HepG2 (cell line): ENCODE results near the gene RNF125. TPM values are rescaled to one million over a fixed set of nuclear protein-coding genes. Genes with fewer than 3 reads are reported as not detected.
A peak's percentile ranks its signal among the peaks of the same experiment; 100 is the strongest.

ENCODE experiments used
- AGO2 ChIP-seq: fragments of 200-400 bp; formaldehyde crosslinking; optimal IDR thresholded peaks from 2 replicates; pipeline ENCODE3; 2017; ENCODE audit warnings: mild to moderate bottlenecking, low read depth, low read length, moderate library complexity
- AKAP8 ChIP-seq: sonication (generic); formaldehyde crosslinking; IDR thresholded peaks from 2 replicates; pipeline ENCODE4 v1.5.1; 2020; ENCODE audit warnings: mild to moderate bottlenecking, missing genetic modification reagents
- ARID4A ChIP-seq: sonication (generic); formaldehyde crosslinking; IDR thresholded peaks from 2 replicates; pipeline ENCODE4 v1.5.0; 2020; ENCODE audit warnings: mild to moderate bottlenecking, missing genetic modification reagents, borderline replicate concordance
- CEBPB ChIP-seq: IDR thresholded peaks from 2 replicates; pipeline ENCODE4 v1.6.1; 2011; ENCODE audit warnings: low read depth, low read length, improper control_type of control experiment, borderline replicate concordance
- EED ChIP-seq: sonication (generic); formaldehyde crosslinking; IDR thresholded peaks from 2 replicates; pipeline ENCODE4 v1.5.0; 2020; ENCODE audit warnings: mild to moderate bottlenecking, missing genetic modification reagents
- ELF1 ChIP-seq: sonication (generic); formaldehyde crosslinking; IDR thresholded peaks from 2 replicates; pipeline ENCODE4 v1.4.0; 2020; ENCODE audit warnings: missing genetic modification reagents
- FOXM1 ChIP-seq: sonication (generic); formaldehyde crosslinking; IDR thresholded peaks from 2 replicates; pipeline ENCODE4 v1.5.0; 2020; ENCODE audit warnings: missing genetic modification reagents
- FOXP1 ChIP-seq, 2 experiments: fragments of 450-650 bp in 1 of 2; IDR thresholded peaks; 2 replicates each; pipeline ENCODE4 v1.6.1; 2017 to 2018; ENCODE audit warnings: antibody characterized with exemption in 1 of 2
- GLI4 ChIP-seq: sonication (generic); formaldehyde crosslinking; IDR thresholded peaks from 2 replicates; pipeline ENCODE4 v1.5.1; 2020; ENCODE audit warnings: missing genetic modification reagents, mild to moderate bottlenecking, moderate library complexity, borderline replicate concordance
- GTF3A ChIP-seq: sonication (generic); formaldehyde crosslinking; conservative IDR thresholded peaks from 2 replicates; pipeline ENCODE4 v1.4.0; 2020; ENCODE audit warnings: mild to moderate bottlenecking, missing genetic modification reagents
- HMG20B ChIP-seq: conservative IDR thresholded peaks from 2 replicates; pipeline ENCODE4 v1.6.1; 2016; ENCODE audit warnings: missing genetic modification reagents, missing compliant biosample characterization
- HNF1B ChIP-seq: sonication (generic); formaldehyde crosslinking; IDR thresholded peaks from 2 replicates; pipeline ENCODE4 v1.5.1; 2020; ENCODE audit warnings: mild to moderate bottlenecking, moderate library complexity, missing genetic modification reagents
- HOXA3 ChIP-seq: sonication (generic); formaldehyde crosslinking; IDR thresholded peaks from 2 replicates; pipeline ENCODE4 v1.5.0; 2020; ENCODE audit warnings: missing genetic modification reagents
- JUN ChIP-seq: sonication (generic); formaldehyde crosslinking; IDR thresholded peaks from 2 replicates; pipeline ENCODE4 v1.4.0; 2020; ENCODE audit warnings: mild to moderate bottlenecking, missing genetic modification reagents
- KAT8 ChIP-seq: IDR thresholded peaks from 2 replicates; pipeline ENCODE4 v1.6.1; 2016; ENCODE audit warnings: missing genetic modification reagents, missing compliant biosample characterization
- KDM1A ChIP-seq: IDR thresholded peaks from 2 replicates; pipeline ENCODE4 v1.6.1; 2016; ENCODE audit warnings: missing compliant biosample characterization
- MXD4 ChIP-seq: IDR thresholded peaks from 2 replicates; pipeline ENCODE4 v1.6.1; 2016; ENCODE audit warnings: mild to moderate bottlenecking, missing biosample characterization, missing genetic modification reagents
- NFE2L2 ChIP-seq: fragments of 150-350 bp; IDR thresholded peaks from 2 replicates; pipeline ENCODE4 v1.6.1; 2014; ENCODE audit warnings: low read length
- RNF2 ChIP-seq: fragments of 450-650 bp; conservative IDR thresholded peaks from 2 replicates; pipeline ENCODE4 v1.6.1; 2016; ENCODE audit warnings: low read depth
- ZFP36 ChIP-seq: fragments of 150-350 bp; IDR thresholded peaks from 2 replicates; pipeline ENCODE4 v1.6.1; 2018; ENCODE audit warnings: borderline replicate concordance, low read length, low read depth; ENCODE audit not compliant: partially characterized antibody
- ZNF121 ChIP-seq: sonication (generic); formaldehyde crosslinking; IDR thresholded peaks from 2 replicates; pipeline ENCODE4 v1.5.0; 2020; ENCODE audit warnings: mild to moderate bottlenecking, missing genetic modification reagents
- ZNF180 ChIP-seq: sonication (generic); formaldehyde crosslinking; IDR thresholded peaks from 2 replicates; pipeline ENCODE4 v1.4.0; 2020; ENCODE audit warnings: low read depth, missing genetic modification reagents, borderline replicate concordance
- ZNF225 ChIP-seq: sonication (generic); formaldehyde crosslinking; IDR thresholded peaks from 2 replicates; pipeline ENCODE4 v1.4.0; 2020; ENCODE audit warnings: mild to moderate bottlenecking, missing genetic modification reagents
- ZNF674 ChIP-seq: sonication (generic); formaldehyde crosslinking; IDR thresholded peaks from 2 replicates; pipeline ENCODE4 v1.5.0; 2020; ENCODE audit warnings: low read depth, mild to moderate bottlenecking, missing genetic modification reagents
- ZNF776 ChIP-seq: sonication (generic); formaldehyde crosslinking; IDR thresholded peaks from 2 replicates; pipeline ENCODE4 v1.4.0; 2020; ENCODE audit warnings: mild to moderate bottlenecking, missing genetic modification reagents
- polyA plus RNA-seq, 8 experiments: library from polyadenylated mRNA; depleted of rRNA in 3 of 8; stranded (reverse) in 7 of 8; unstranded in 1 of 8; fragments of >200 nt; fragmentation: Illumina TruSeq in 4 of 8; extraction: Trizol in 4 of 8; gene quantifications; 2 replicates each; pipeline versions ENCODE4 v1.2.1 to v1.2.3, GENCODE V29; 2011 to 2016; ENCODE audit warnings: low read depth in 4 of 8, missing spikeins in 1 of 8, mixed read lengths in 1 of 8; ENCODE audit not compliant: insufficient read depth in 1 of 8
- total RNA-seq, 5 experiments: library from RNA; depleted of rRNA; stranded (reverse); fragments of >200 nt; fragmentation: Illumina TruSeq; extraction: Trizol; gene quantifications; 2 replicates each; pipeline ENCODE4 v1.2.3, GENCODE V29; 2016; ENCODE audit warnings: low read depth in 1 of 5

Gene RNF125
- total and polyA plus RNA-seq, 2 of the 13 experiments (the other 11 are each of a cell fraction or from before 2014, with no cell fraction given), result 0.58 to 1.8 TPM

GRCh38 chr18:32092422-32093101 lies 73.9 kb downstream of the RNF125 start (continued):
- peak; percentile 72; the same call in 1 of the 2 replicates for TF ChIP-seq EED (CRISPR knock-in tag)
- TF ChIP-seq AGO2, result peak; percentile 39
- peak; percentile 69 for TF ChIP-seq MXD4 (CRISPR knock-in tag)
- TF ChIP-seq ARID4A (CRISPR knock-in tag), result peak; percentile 83
- TF ChIP-seq FOXM1, result no peak
- no peak for TF ChIP-seq NFE2L2
- TF ChIP-seq ZNF674 (CRISPR knock-in tag), result no peak
- TF ChIP-seq ZNF121 (CRISPR knock-in tag), result no peak
- TF ChIP-seq JUN (CRISPR knock-in tag), result 0 out of 2 replicates have a peak, but pooled peaks have one; percentile 37
- no peak for TF ChIP-seq ZNF180
- no peak for TF ChIP-seq CEBPB
- no peak for TF ChIP-seq GTF3A (CRISPR knock-in tag)
- TF ChIP-seq KAT8 (CRISPR knock-in tag), result peak; percentile 5; the same call in 1 of the 2 replicates
- TF ChIP-seq GLI4, result 0 out of 2 replicates have a peak, but pooled peaks have one; percentile 29
- no peak; the same call in 1 of the 2 replicates for TF ChIP-seq ZNF225 (CRISPR knock-in tag)
- TF ChIP-seq HMG20B (CRISPR knock-in tag), result peak; percentile 45; the same call in 1 of the 2 replicates
- TF ChIP-seq KDM1A (CRISPR knock-in tag), result no peak
- peak; percentile 59; the same call in 1 of the 2 replicates for TF ChIP-seq ZNF776 (CRISPR knock-in tag)
- 0 out of 2 replicates have a peak, but pooled peaks have one; percentile 21 for TF ChIP-seq HNF1B (CRISPR knock-in tag)
- TF ChIP-seq AKAP8 (CRISPR knock-in tag), result no peak
- peak; percentile 23; the same call in 1 of the 2 replicates for TF ChIP-seq HOXA3
- no peak for TF ChIP-seq ZFP36
- TF ChIP-seq ELF1 (CRISPR knock-in tag), result no peak
- no peak for TF ChIP-seq FOXP1 (IDR thresholded peaks at IDR 0.05)
- no peak for TF ChIP-seq FOXP1 (CRISPR knock-in tag; IDR thresholded peaks at IDR 0.05)
- TF ChIP-seq RNF2, result peak; percentile 21; the same call in 1 of the 2 replicates
